Spleen (tissue), 7 donors: ENCODE measurements around the gene TOP2B.

Experiments used
- CTCF ChIP-seq, 11 experiments: fragments of 200-600 bp in 7 of 11; fragments of 450-650 bp in 4 of 11; sonication (generic) in 4 of 11; IDR thresholded peaks in 8 of 11; conservative IDR thresholded peaks in 3 of 11; 1 replicate in 7 of 11; 2 replicates in 4 of 11; pipeline versions ENCODE4 v1.4.0 to v1.8.0; 2016 to 2021; ENCODE audit warnings: antibody characterized with exemption in 11 of 11, inconsistent platforms in 4 of 11, mild to moderate bottlenecking in 1 of 11
- POLR2A ChIP-seq, 3 donors: fragments of 450-650 bp; IDR thresholded peaks; one replicate each; pipeline ENCODE4 v1.5.1; 2017; ENCODE audit warnings: antibody characterized with exemption in 3 of 3, mild to moderate bottlenecking in 1 of 3
- POLR2AphosphoS5 ChIP-seq, 3 donors: sonication (generic); formaldehyde crosslinking; IDR thresholded peaks; one replicate each; pipeline ENCODE4 v1.5.1; 2017; ENCODE audit warnings: antibody characterized with exemption in 3 of 3
- donor health status: DM: no; HTN: no; CAD: no; lungs with moderate emphysema.
- donor health status: DM: no; HTN: no; CAD: no.
- donor health status: DM: no; HTN: no; CAD: no.

- TF ChIP-seq CTCF (IDR thresholded peaks at IDR 0.05 in 8 of 11, conservative IDR thresholded peaks at IDR 0.05 in 3 of 11) (no peak), POLR2A (IDR thresholded peaks at IDR 0.05) (no peak), POLR2AphosphoS5 (IDR thresholded peaks at IDR 0.05) (no peak)
Observed at GRCh38 chr3:25589104-25589782, 75.5 kb downstream of the TOP2B start.
